Measurements from ENCODE around the gene RMC1.

DNA sequence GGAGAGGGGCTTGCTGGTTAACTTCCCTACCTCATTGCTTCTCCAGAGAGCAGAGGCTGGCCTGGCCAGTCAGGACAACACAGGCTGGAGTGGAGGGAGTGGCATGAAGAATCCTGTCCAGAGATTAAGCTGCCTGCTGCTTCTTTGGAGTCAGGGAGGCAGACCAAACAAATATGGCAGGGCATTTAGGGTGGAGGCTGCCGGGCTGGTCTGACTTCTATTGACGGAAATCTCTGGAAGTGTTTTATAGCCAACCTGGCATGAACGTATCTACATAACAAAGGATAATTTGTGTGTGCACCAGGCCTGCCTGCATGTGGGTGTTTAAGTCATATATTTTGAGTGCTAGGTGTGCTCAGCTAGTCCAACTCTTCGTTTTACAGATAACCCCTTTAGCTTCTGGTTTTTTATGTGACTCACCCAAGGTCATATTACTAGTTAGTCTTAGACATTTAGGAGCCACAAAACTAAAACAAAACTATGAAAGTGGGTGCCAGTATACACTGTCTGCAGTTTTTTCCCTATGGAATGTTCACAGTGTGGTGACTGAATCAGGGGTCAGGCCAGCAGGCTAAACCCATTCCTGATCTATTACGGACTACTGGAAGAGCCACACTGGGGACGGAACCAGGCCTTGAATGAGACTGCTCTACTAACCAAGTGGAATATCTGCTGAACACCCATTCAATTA, 77.5 kb downstream of the RMC1 start:
- no peak for TF ChIP-seq TAF1 (IDR thresholded peaks at IDR 0.05; ENCODE audit: borderline replicate concordance, low read depth, low read length)
- TF ChIP-seq POLR2A (IDR thresholded peaks at IDR 0.05; ENCODE audit: low read depth, low read length) = no peak
- TF ChIP-seq POLR2AphosphoS5 (IDR thresholded peaks at IDR 0.05; ENCODE audit: low read depth, low read length) = no peak

Measured in GM12892 (cell line).